ENCODE data around the gene P2RX3.

The P2RX3 gene

GRCh38 chr11:57361926-57362325 lies 23.8 kb downstream of the P2RX3 start:
- H3K27ac ChIP-seq (ENCODE audit: low read length), result no peak overlapping the region
- H2AFZ ChIP-seq (ENCODE audit: low read depth, low read length), result no peak overlapping the region
- H4K20me1 ChIP-seq (ENCODE audit: insufficient read depth, low read length), result no peaks in the 10 kb centered on the region
- no peaks in the 10 kb centered on the region for H3K79me2 ChIP-seq (ENCODE audit: insufficient read depth, low read length)
- no peak overlapping the region for H3K4me2 ChIP-seq (ENCODE audit: insufficient read depth, low read length)
- no peak for TF ChIP-seq EZH2 (IDR thresholded peaks at IDR 0.05; ENCODE audit: borderline replicate concordance, low read depth, low read length, severe bottlenecking)
- TF ChIP-seq CTCF (IDR thresholded peaks at IDR 0.05; ENCODE audit: borderline replicate concordance, extremely low read depth, low read length, poor library complexity, severe bottlenecking), result no peak
- peaks cover 4% of the 10 kb centered on the region for H3K27me3 ChIP-seq (ENCODE audit: insufficient read depth, low read length, poor library complexity)
- no peak overlapping the region for H3K4me3 ChIP-seq (ENCODE audit: low read depth in 1 of 2, low read length in 2 of 2)
- H3K4me1 ChIP-seq (ENCODE audit: insufficient read depth, low read length), result no peaks in the 10 kb centered on the region
- no peaks in the 10 kb centered on the region for H3K36me3 ChIP-seq (ENCODE audit: insufficient read depth, low read length)
- H3K9me3 ChIP-seq (ENCODE audit: insufficient read depth, low read length, severe bottlenecking), result no peaks in the 10 kb centered on the region
- DNase-seq, result no peak
- H3K9ac ChIP-seq (ENCODE audit: low read depth, low read length), result no peak overlapping the region
- no peak for ATAC-seq (ENCODE audit: insufficient read depth, low read depth)

- Histone ChIP-seq H2AFZ (ENCODE audit: low read depth, low read length) (no peak overlapping the region), H3K4me1 (ENCODE audit: insufficient read depth, low read length) (no peaks in the 10 kb centered on the region), H3K9me3 (ENCODE audit: insufficient read depth, low read length, severe bottlenecking) (no peaks in the 10 kb centered on the region), H3K9ac (ENCODE audit: low read depth, low read length) (no peak overlapping the region), H3K36me3 (ENCODE audit: insufficient read depth, low read length) (no peaks in the 10 kb centered on the region), H3K79me2 (ENCODE audit: insufficient read depth, low read length) (no peaks in the 10 kb centered on the region), H3K27me3 (ENCODE audit: insufficient read depth, low read length, poor library complexity) (peaks cover 4% of the 10 kb centered on the region), H3K4me3 (ENCODE audit: low read depth in 1 of 2, low read length in 2 of 2) (no peak overlapping the region), H3K27ac (ENCODE audit: low read length) (no peak overlapping the region), H4K20me1 (ENCODE audit: insufficient read depth, low read length) (no peaks in the 10 kb centered on the region), H3K4me2 (ENCODE audit: insufficient read depth, low read length) (no peak overlapping the region)
- ATAC-seq (ENCODE audit: insufficient read depth, low read depth) (no peak), DNase-seq (no peak)
- TF ChIP-seq CTCF (IDR thresholded peaks at IDR 0.05; ENCODE audit: borderline replicate concordance, extremely low read depth, low read length, poor library complexity, severe bottlenecking) (no peak), EZH2 (IDR thresholded peaks at IDR 0.05; ENCODE audit: borderline replicate concordance, low read depth, low read length, severe bottlenecking) (no peak)
Measured at GRCh38 chr11:57363131-57364080, 25.3 kb downstream of the P2RX3 start.

- DNase-seq (no peak), ATAC-seq (ENCODE audit: insufficient read depth, low read depth) (no peak)
- no peak overlapping the region for H3K4me2 ChIP-seq (ENCODE audit: insufficient read depth, low read length)
- H3K4me1 ChIP-seq (ENCODE audit: insufficient read depth, low read length), result no peaks in the 10 kb centered on the region
- no peaks in the 10 kb centered on the region for H3K79me2 ChIP-seq (ENCODE audit: insufficient read depth, low read length)
- no peaks in the 10 kb centered on the region for H3K36me3 ChIP-seq (ENCODE audit: insufficient read depth, low read length)
- H2AFZ ChIP-seq (ENCODE audit: low read depth, low read length), result no peak overlapping the region
- TF ChIP-seq EZH2 (IDR thresholded peaks at IDR 0.05; ENCODE audit: borderline replicate concordance, low read depth, low read length, severe bottlenecking) (no peak), CTCF (IDR thresholded peaks at IDR 0.05; ENCODE audit: borderline replicate concordance, extremely low read depth, low read length, poor library complexity, severe bottlenecking) (no peak)
- H3K27ac ChIP-seq (ENCODE audit: low read length), result no peak overlapping the region
- H3K4me3 ChIP-seq (ENCODE audit: low read depth in 1 of 2, low read length in 2 of 2), result no peak overlapping the region
- H3K9ac ChIP-seq (ENCODE audit: low read depth, low read length), result no peak overlapping the region
- no peaks in the 10 kb centered on the region for H4K20me1 ChIP-seq (ENCODE audit: insufficient read depth, low read length)
- no peaks in the 10 kb centered on the region for H3K9me3 ChIP-seq (ENCODE audit: insufficient read depth, low read length, severe bottlenecking)
- H3K27me3 ChIP-seq (ENCODE audit: insufficient read depth, low read length, poor library complexity), result no peaks in the 10 kb centered on the region
Measured at GRCh38 chr11:57364851-57365660, 26.9 kb downstream of the P2RX3 start.
